ENCODE data around the gene C1D. TPM values are rescaled to one million over a fixed set of nuclear protein-coding genes. Genes with fewer than 3 reads are reported as not detected.

C1D gene
- total and polyA plus RNA-seq, 2 donors (not counting 3 experiments of a cell fraction or from before 2014, with no cell fraction given): 11.4 to 14.0 TPM

- Histone ChIP-seq H3K4me2 (ENCODE audit: insufficient read depth, low read length) (no peak overlapping the region), H3K9me1 (replicated peaks; ENCODE audit: control insufficient read depth, extremely low read depth, insufficient read depth, low read length) (no peaks in the 10 kb centered on the region), H3K27me3 (ENCODE audit: control insufficient read depth in 2 of 2, insufficient read depth in 2 of 2, low read length in 2 of 2) (no peaks in the 10 kb centered on the region), H3K4me1 (ENCODE audit: control insufficient read depth, extremely low read depth, insufficient read depth, low read length) (peaks cover 4% of the 10 kb centered on the region), H3K9ac (replicated peaks; ENCODE audit: extremely low read depth, insufficient read depth, low read length) (no peak overlapping the region), H4K20me1 (replicated peaks; ENCODE audit: control insufficient read depth, extremely low read depth, insufficient read depth, low read length) (no peaks in the 10 kb centered on the region), H3K36me3 (ENCODE audit: control insufficient read depth in 2 of 2, extremely low read depth in 1 of 2, insufficient read depth in 2 of 2, low read length in 2 of 2) (no peaks in the 10 kb centered on the region), H3K9me3 (replicated peaks; ENCODE audit: control insufficient read depth, insufficient read depth, low read length) (no peaks in the 10 kb centered on the region), H3K4me3 (replicated peaks in 1 of 3; ENCODE audit: insufficient read depth in 1 of 3, low read depth in 1 of 3, low read length in 3 of 3) (no peak overlapping the region), H3K27ac (ENCODE audit: insufficient read depth, low read depth, low read length) (no peak overlapping the region), H2AFZ (ENCODE audit: low read depth, low read length) (no peak overlapping the region), H3K79me2 (ENCODE audit: control insufficient read depth, insufficient read depth, low read length) (peaks cover 2% of the 10 kb centered on the region)
- POLR2A ChIA-PET: no interaction called here
- BruUV-seq (replicated peaks): no TSS peak
- dilution Hi-C loops (cut with MboI; ENCODE audit: extremely low pct_ligation_motif_present, low sequenced_read_pairs) (no loop called here), intact Hi-C loops (cut with micrococcal nuclease) (no loop called here)
- DNase-seq (ENCODE audit: low read depth, low spot score): no peak
- no peak for FAIRE-seq
- CTCF ChIA-PET: interaction anchor here (1.3 kb wide), 1 partner anchor 10 kb away, joined by 3 read pairs; no protein-coding TSS in a partner anchor
- TF ChIP-seq FOS (IDR thresholded peaks at IDR 0.05; ENCODE audit: borderline replicate concordance, insufficient read depth, low read length): no peak
- TF ChIP-seq, protein P1, sequence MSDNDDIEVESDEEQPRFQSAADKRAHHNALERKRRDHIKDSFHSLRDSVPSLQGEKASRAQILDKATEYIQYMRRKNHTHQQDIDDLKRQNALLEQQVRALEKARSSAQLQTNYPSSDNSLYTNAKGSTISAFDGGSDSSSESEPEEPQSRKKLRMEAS (IDR thresholded peaks at IDR 0.05; ENCODE audit: insufficient read depth, insufficient read length): no peak
- TF ChIP-seq GATA2 (IDR thresholded peaks at IDR 0.05; ENCODE audit: insufficient read depth, insufficient read length, low read depth, low read length): no peak
- no peak for TF ChIP-seq POLR2AphosphoS5 (IDR thresholded peaks at IDR 0.05; ENCODE audit: insufficient read depth, low read depth, low read length)
These were observed 21.0 kb downstream of the C1D start for GRCh38 chr2:68041704-68042245.

DNA sequence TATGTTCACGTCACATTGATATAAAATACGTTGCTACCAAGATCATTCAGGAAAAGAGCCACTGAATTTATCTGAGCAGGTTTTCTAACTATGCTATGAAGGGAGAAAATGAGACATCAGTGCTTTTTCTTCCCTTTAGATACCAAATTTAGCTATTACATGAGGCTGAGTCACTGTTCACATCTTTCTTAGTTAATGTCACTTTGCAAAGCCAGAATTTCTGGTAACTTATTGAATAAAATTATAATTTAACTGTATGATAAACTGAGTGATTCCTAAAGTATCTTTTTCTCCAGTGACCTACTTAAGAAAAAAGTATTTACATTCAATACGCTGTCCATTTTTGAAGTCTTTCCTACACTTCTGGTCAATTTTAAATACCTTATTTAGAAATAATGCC is 22.7 kb downstream of the C1D start:
- intact Hi-C loops (cut with micrococcal nuclease): no loop called here
- no TSS peak for BruUV-seq (replicated peaks)
- DNase-seq (ENCODE audit: low read depth, low spot score) (no peak), FAIRE-seq (no peak)
- Histone ChIP-seq H3K9me3 (replicated peaks; ENCODE audit: control insufficient read depth, insufficient read depth, low read length) (no peaks in the 10 kb centered on the region), H3K9me1 (replicated peaks; ENCODE audit: control insufficient read depth, extremely low read depth, insufficient read depth, low read length) (no peaks in the 10 kb centered on the region), H3K79me2 (ENCODE audit: control insufficient read depth, insufficient read depth, low read length) (no peaks in the 10 kb centered on the region), H3K36me3 (ENCODE audit: control insufficient read depth in 2 of 2, extremely low read depth in 1 of 2, insufficient read depth in 2 of 2, low read length in 2 of 2) (no peaks in the 10 kb centered on the region), H3K4me1 (ENCODE audit: control insufficient read depth, extremely low read depth, insufficient read depth, low read length) (peaks cover 4% of the 10 kb centered on the region), H4K20me1 (replicated peaks; ENCODE audit: control insufficient read depth, extremely low read depth, insufficient read depth, low read length) (no peaks in the 10 kb centered on the region), H3K27me3 (ENCODE audit: control insufficient read depth in 2 of 2, insufficient read depth in 2 of 2, low read length in 2 of 2) (no peaks in the 10 kb centered on the region), H3K4me2 (ENCODE audit: insufficient read depth, low read length) (no peak overlapping the region), H3K4me3 (replicated peaks in 1 of 3; ENCODE audit: insufficient read depth in 1 of 3, low read depth in 1 of 3, low read length in 3 of 3) (no peak overlapping the region), H2AFZ (ENCODE audit: low read depth, low read length) (no peak overlapping the region), H3K27ac (ENCODE audit: insufficient read depth, low read depth, low read length) (no peak overlapping the region), H3K9ac (replicated peaks; ENCODE audit: extremely low read depth, insufficient read depth, low read length) (no peak overlapping the region)
- dilution Hi-C loops (cut with MboI; ENCODE audit: extremely low pct_ligation_motif_present, low sequenced_read_pairs): no loop called here
- CTCF ChIA-PET: interaction anchor here (0.5 to 2.7 kb wide), 3 partner anchors 194 to 590 kb away, joined by 3 to 11 read pairs (median 4); no protein-coding TSS in a partner anchor
- TF ChIP-seq EZH2 (IDR thresholded peaks at IDR 0.05; ENCODE audit: borderline replicate concordance, low read depth, low read length, severe bottlenecking) (no peak), GATA2 (IDR thresholded peaks at IDR 0.05; ENCODE audit: insufficient read depth, insufficient read length, low read depth, low read length) (no peak), CTCF (IDR thresholded peaks at IDR 0.05; ENCODE audit: extremely low read depth in 1 of 2, insufficient read depth in 1 of 2, low read depth in 1 of 2, low read length in 2 of 2) (no peak), POLR2AphosphoS5 (IDR thresholded peaks at IDR 0.05; ENCODE audit: insufficient read depth, low read depth, low read length) (no peak), MYC (IDR thresholded peaks at IDR 0.05; ENCODE audit: low read depth, low read length) (no peak), POLR2A (IDR thresholded peaks at IDR 0.05; ENCODE audit: low read depth, low read length) (no peak)
- POLR2A ChIA-PET: no interaction called here
